ENCODE results near the gene ECHDC3.

GRCh38 chr10:11699550-11700097 lies 42.6 kb upstream of the ECHDC3 start:
- TF ChIP-seq CTCF (IDR thresholded peaks at IDR 0.05) (no peak), ELF1 (IDR thresholded peaks at IDR 0.05) (no peak), EZH2phosphoT487 (IDR thresholded peaks at IDR 0.05; ENCODE audit: borderline replicate concordance, low read depth) (no peak), YY1 (IDR thresholded peaks at IDR 0.05; ENCODE audit: low read depth) (no peak), POLR2AphosphoS5 (IDR thresholded peaks at IDR 0.05; ENCODE audit: low read depth, low read length) (no peak), USF1 (IDR thresholded peaks at IDR 0.05; ENCODE audit: borderline replicate concordance, low read depth) (no peak), JUND (IDR thresholded peaks at IDR 0.05) (no peak), GABPA (IDR thresholded peaks at IDR 0.05; ENCODE audit: low read depth) (no peak), REST (IDR thresholded peaks at IDR 0.05; ENCODE audit: low read depth, low read length) (no peak), MAX (IDR thresholded peaks at IDR 0.05; ENCODE audit: low read depth) (no peak), EP300 (IDR thresholded peaks at IDR 0.05; ENCODE audit: borderline replicate concordance in 1 of 2, low read depth in 1 of 2, low read length in 1 of 2) (no peak), RAD21 (IDR thresholded peaks at IDR 0.05; ENCODE audit: low read length) (no peak), SIN3A (IDR thresholded peaks at IDR 0.05; ENCODE audit: borderline replicate concordance, low read depth, low read length) (no peak)

Data from SK-N-SH (cell line).